HG03432 (cell line): ENCODE data around the gene LAMA2.

Experiments used
- ATAC-seq: cut with Tn5 transposase; IDR thresholded peaks from one replicate; pipeline ENCODE4 v1.9.1; 2021; ENCODE audit warnings: mild to moderate bottlenecking, moderate library complexity; ENCODE audit not compliant: unreplicated experiment

The LAMA2 gene

GRCh38 chr6:129544892-129545612, 662.1 kb downstream of the LAMA2 start:
- ATAC-seq, result no peak

GRCh38 chr6:129546702-129547101, 663.8 kb downstream of the LAMA2 start:
- no peak for ATAC-seq

GRCh38 chr6:129551486-129551885, 668.5 kb downstream of the LAMA2 start:
- ATAC-seq, result no peak

GRCh38 chr6:129552413-129552812, 669.5 kb downstream of the LAMA2 start:
- ATAC-seq, result no peak

- ATAC-seq, result no peak
Measured at GRCh38 chr6:129555206-129555832, 672.4 kb downstream of the LAMA2 start.

- no peak for ATAC-seq
Measured at GRCh38 chr6:129558248-129558647, 675.3 kb downstream of the LAMA2 start.

GRCh38 chr6:129565366-129565765, 682.4 kb downstream of the LAMA2 start:
- no peak for ATAC-seq

GRCh38 chr6:129565811-129566210, 682.9 kb downstream of the LAMA2 start:
- no peak for ATAC-seq
